HuH-7 (cell line): ENCODE results near the gene CENPX.

Source experiments
- DNase-seq: peaks from one replicate; pipeline ENCODE4 v3.0.0; 2011; ENCODE audit warnings: low spot score

CENPX gene

GRCh38 chr17:82011617-82012187 lies 11.0 kb downstream of the CENPX start:
- DNase-seq, result no peak

- DNase-seq, result no peak
These were observed 11.8 kb downstream of the CENPX start for GRCh38 chr17:82010575-82011525.

GRCh38 chr17:82009413-82009812 lies 13.3 kb downstream of the CENPX start:
- no peak for DNase-seq

- DNase-seq, result no peak
These were observed 13.7 kb downstream of the CENPX start for GRCh38 chr17:82008941-82009405.

- DNase-seq, result no peak
These were observed 14.3 kb downstream of the CENPX start for GRCh38 chr17:82008258-82008940.

GRCh38 chr17:82007495-82008257 lies 15.0 kb downstream of the CENPX start:
- no peak for DNase-seq

GRCh38 chr17:82007228-82007494 lies 15.5 kb downstream of the CENPX start:
- no peak for DNase-seq

GRCh38 chr17:82006468-82007227 lies 16.0 kb downstream of the CENPX start:
- no peak for DNase-seq

- no peak for DNase-seq
These were observed 16.9 kb downstream of the CENPX start for GRCh38 chr17:82005701-82006348.

- no peak for DNase-seq
These were observed 17.9 kb downstream of the CENPX start for GRCh38 chr17:82004517-82005455.

GRCh38 chr17:82003411-82004381 lies 19.0 kb downstream of the CENPX start:
- no peak for DNase-seq

GRCh38 chr17:82001571-82002056 lies 21.1 kb downstream of the CENPX start:
- no peak for DNase-seq

- DNase-seq, result no peak
These were observed 21.7 kb downstream of the CENPX start for GRCh38 chr17:82000803-82001570.

- DNase-seq, result no peak
These were observed 22.5 kb downstream of the CENPX start for GRCh38 chr17:81999976-82000802.

GRCh38 chr17:81999587-81999975 lies 23.1 kb downstream of the CENPX start:
- DNase-seq, result no peak

GRCh38 chr17:81998691-81999438 lies 23.8 kb downstream of the CENPX start:
- DNase-seq, result no peak
